GM08714 (cell line): ENCODE data around the gene PM20D2.

Source experiments
- H3K4me3 ChIP-seq: fragments of 200-500 bp; sonication (Bioruptor generic); 2 replicates; pipeline ENCODE4 v1.5.1; 2014; ENCODE audit warnings: mild to moderate bottlenecking, low read length, inconsistent platforms
- ZNF274 ChIP-seq: IDR thresholded peaks from 2 replicates; pipeline ENCODE4 v1.6.1; 2012; ENCODE audit warnings: mild to moderate bottlenecking, low read depth, low read length

The PM20D2 gene

GRCh38 chr6:89162047-89162371 lies 16.2 kb downstream of the PM20D2 start:
- no peak for TF ChIP-seq ZNF274
- H3K4me3 ChIP-seq, result no peak overlapping the region

DNA sequence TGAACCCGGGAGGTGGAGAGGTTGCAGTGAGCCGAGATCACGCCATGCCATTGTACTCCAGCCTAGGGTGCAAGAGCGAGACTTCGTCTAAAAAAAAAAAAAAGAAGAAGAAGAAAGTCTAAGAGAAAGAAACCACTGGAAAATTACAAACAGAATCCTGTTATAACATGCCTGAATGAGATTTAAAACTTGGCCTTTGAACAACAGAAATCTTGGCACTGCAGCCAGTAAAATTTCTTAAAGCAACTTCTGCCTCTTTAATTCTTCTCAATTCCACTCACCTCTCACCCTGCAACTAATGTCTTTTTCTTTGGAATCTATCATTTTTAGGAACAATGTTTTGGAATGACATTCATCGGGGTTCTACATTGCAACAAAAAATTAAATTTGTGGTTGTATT lies 26.3 kb downstream of the PM20D2 start:
- no peak overlapping the region for H3K4me3 ChIP-seq
- TF ChIP-seq ZNF274, result no peak

- TF ChIP-seq ZNF274, result no peak
- H3K4me3 ChIP-seq, result no peak overlapping the region
Measured at GRCh38 chr6:89173634-89174033, 27.8 kb downstream of the PM20D2 start.

- no peak for TF ChIP-seq ZNF274
- no peak overlapping the region for H3K4me3 ChIP-seq
Measured at GRCh38 chr6:89180112-89180511, 34.3 kb downstream of the PM20D2 start.

GRCh38 chr6:89180971-89181370 lies 35.1 kb downstream of the PM20D2 start:
- no peak for TF ChIP-seq ZNF274
- no peak overlapping the region for H3K4me3 ChIP-seq

- no peak for TF ChIP-seq ZNF274
- no peak overlapping the region for H3K4me3 ChIP-seq
Measured at GRCh38 chr6:89183294-89183693, 37.4 kb downstream of the PM20D2 start.

GRCh38 chr6:89184344-89184743 lies 38.5 kb downstream of the PM20D2 start:
- H3K4me3 ChIP-seq, result no peak overlapping the region

GRCh38 chr6:89186762-89187161 lies 40.9 kb downstream of the PM20D2 start:
- no peak overlapping the region for H3K4me3 ChIP-seq
- no peak for TF ChIP-seq ZNF274

More at GRCh38 chr6:89184344-89184743, 38.5 kb downstream of the PM20D2 start:
- TF ChIP-seq ZNF274, result no peak

GRCh38 chr6:89187504-89187903 lies 41.6 kb downstream of the PM20D2 start:
- no peak for TF ChIP-seq ZNF274
- H3K4me3 ChIP-seq, result no peak overlapping the region

DNA sequence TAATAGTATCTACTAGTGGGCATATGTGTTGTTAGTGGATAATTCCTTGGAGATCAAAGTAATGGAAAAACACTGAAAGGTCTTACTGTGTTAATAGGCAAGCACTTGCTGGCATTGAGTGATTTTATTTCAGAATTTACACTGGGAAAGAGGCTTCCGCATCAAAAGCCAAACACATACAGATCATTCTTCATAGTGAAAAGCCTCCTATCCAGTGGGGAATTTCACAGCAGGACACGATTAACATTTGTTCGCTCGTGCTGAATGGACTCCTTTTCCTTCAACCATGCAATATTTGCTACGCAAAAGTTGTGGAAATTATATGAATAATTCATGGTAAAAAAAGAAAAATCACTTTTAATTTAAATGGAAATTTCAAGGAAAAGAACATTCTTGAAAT lies 44.9 kb downstream of the PM20D2 start:
- H3K4me3 ChIP-seq, result no peak overlapping the region
- no peak for TF ChIP-seq ZNF274

DNA sequence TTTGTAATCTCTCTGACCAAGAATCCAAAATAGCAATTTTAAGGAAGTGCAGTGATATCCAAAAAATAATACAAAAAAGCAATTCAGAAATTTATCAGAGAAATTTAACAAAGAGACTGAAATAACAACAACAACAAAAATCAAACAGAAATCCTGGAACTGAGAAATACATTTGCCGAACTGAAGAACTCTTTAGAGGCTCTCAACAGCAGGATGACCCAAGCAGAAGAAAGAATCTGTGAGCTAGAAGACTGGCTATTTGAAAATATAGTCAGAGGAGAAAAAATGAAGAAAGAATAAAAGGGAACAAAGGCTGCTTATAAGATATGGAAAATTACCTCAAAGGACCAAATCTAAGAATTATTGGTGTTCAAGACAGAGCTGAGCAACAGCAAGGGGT lies 48.7 kb downstream of the PM20D2 start:
- H3K4me3 ChIP-seq, result no peak overlapping the region
- TF ChIP-seq ZNF274, result no peak

- no peak for TF ChIP-seq ZNF274
- no peak overlapping the region for H3K4me3 ChIP-seq
Measured at GRCh38 chr6:89197141-89197540, 51.3 kb downstream of the PM20D2 start.

DNA sequence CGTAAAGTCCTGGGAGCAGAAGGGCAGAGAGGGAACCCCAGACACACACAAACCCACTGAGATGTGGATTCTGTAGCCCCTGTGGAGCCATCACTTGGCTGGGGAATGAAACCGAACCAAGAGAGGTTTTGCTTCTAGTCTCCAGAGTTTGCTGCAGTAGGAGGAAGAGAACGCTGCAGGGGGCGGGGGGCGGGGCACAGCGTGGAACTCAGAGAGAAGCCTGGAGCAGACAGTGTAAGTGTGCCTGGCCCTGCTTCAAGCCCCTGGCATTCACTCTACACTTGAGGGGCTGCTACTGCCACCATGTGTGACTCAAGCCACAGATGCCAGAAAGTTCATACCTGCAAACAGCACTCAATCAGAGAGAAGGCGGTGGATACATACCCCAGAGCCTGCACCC lies 52.4 kb downstream of the PM20D2 start:
- no peak for TF ChIP-seq ZNF274

GRCh38 chr6:89199579-89199978 lies 53.7 kb downstream of the PM20D2 start:
- H3K4me3 ChIP-seq, result no peak overlapping the region
- no peak for TF ChIP-seq ZNF274

More for the DNA sequence above, 52.4 kb downstream of the PM20D2 start:
- no peak overlapping the region for H3K4me3 ChIP-seq

DNA sequence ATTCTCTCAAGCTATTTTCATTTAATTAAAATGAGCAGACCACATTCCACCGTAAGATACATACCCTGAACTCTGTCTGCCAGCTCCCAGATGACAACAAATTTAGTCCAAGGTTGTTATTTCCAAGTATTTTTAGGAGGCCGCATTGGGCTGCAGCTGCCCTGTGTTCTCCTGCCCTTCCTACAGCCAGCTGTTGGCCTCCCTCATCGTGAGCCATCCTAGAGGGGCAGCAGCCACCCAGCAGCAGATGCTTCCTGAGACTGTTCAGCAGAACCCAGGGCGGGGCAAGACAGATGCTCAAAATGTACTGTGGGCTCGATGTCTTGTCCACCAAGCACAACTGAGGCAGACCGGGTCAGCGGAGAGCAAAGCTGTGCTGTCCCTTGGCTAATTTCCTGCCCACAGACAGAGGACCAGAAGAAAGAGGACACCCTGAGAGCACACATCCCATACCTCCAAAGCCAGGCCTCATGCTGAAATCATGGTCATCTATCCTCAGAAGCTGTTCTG lies 54.9 kb downstream of the PM20D2 start:
- no peak for TF ChIP-seq ZNF274
- no peak overlapping the region for H3K4me3 ChIP-seq

GRCh38 chr6:89204096-89204495 lies 58.2 kb downstream of the PM20D2 start:
- H3K4me3 ChIP-seq, result no peak overlapping the region
- no peak for TF ChIP-seq ZNF274

DNA sequence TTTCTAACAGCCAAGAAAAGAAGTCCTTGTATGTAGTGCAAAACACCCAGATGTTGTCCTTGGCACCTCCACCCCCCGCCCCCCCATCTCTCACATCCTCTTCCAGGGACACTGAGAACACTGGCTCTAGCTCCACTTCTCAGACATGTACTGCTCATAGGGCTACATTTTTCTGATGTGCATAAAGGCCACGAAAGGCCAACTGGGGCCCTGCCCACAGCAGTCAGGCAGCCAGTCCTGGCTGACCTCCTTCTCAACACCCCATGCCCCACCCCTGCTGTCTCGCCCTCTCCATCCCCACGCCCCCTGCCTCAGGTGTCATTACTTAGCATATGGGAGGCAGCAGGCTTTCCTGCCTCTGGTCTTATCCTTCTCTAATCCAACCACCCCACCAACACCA lies 60.0 kb downstream of the PM20D2 start:
- H3K4me3 ChIP-seq, result no peak overlapping the region
- no peak for TF ChIP-seq ZNF274

DNA sequence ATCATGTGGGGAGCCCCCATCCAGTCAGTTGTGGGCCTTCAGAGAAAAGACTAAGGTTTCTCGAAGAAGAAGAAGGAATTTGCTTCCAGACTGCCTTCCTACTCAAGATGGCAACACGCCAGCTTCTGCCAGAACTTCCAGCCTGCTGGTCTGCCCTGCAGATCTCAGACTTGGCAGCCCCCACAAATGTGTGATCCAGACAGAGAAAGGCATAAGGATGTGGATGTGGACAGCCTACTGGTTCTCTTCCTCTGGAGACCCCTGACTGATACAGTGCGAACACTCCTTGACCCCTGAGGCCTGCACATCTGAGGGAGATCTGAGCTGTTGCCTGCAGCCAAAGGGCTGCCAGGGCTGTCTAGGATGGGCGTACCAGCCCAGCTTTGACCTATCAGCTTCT lies 62.7 kb downstream of the PM20D2 start:
- no peak for TF ChIP-seq ZNF274
- H3K4me3 ChIP-seq, result no peak overlapping the region
